Activated CD4-positive, alpha-beta T cell treated with anti-CD3 and anti-CD28 coated beads, Interleukin-2, amount 10 ng/mL, durations not matched to agents 7 days and 5 days (primary cell): Measurements from ENCODE around the gene THBS2. TPM values are rescaled to one million over a fixed set of nuclear protein-coding genes. Genes with fewer than 3 reads are reported as not detected.
"Not testable (repeated sequence)": the region's sequence is repeated elsewhere in the genome, so short reads cannot be mapped to it uniquely, and the experiment has no call there.

Experiments used
- CTCF ChIA-PET: fragments of 350-600 bp; sonication (Branson Sonifier 250); formaldehyde crosslinking; loops from one replicate; lab custom pipeline; 2021; ENCODE audit warnings: antibody characterized with exemption; lab: Charles Lee
- POLR2A ChIA-PET: fragments of 350-600 bp; sonication (Branson Sonifier 250); formaldehyde crosslinking; loops from one replicate; lab custom pipeline; 2021; ENCODE audit warnings: antibody characterized with exemption; lab: Charles Lee
- DNase-seq: peaks from one replicate; pipeline ENCODE4 v3.0.0-alpha.2; 2020
- H3K27ac Mint-ChIP-seq: one replicate; pipeline ENCODE4 v1.8.0; 2021; ENCODE audit warnings: mild to moderate bottlenecking, moderate library complexity, mixed read lengths
- H3K27me3 Mint-ChIP-seq: one replicate; pipeline ENCODE4 v1.8.0; 2021; ENCODE audit warnings: mixed read lengths
- H3K36me3 Mint-ChIP-seq: one replicate; pipeline ENCODE4 v1.8.0; 2021; ENCODE audit warnings: low read depth, mixed read lengths
- H3K4me1 Mint-ChIP-seq: one replicate; pipeline ENCODE4 v1.8.0; 2021; ENCODE audit warnings: mixed read lengths
- H3K4me3 Mint-ChIP-seq: one replicate; pipeline ENCODE4 v1.8.0; 2021; ENCODE audit warnings: mild to moderate bottlenecking, moderate library complexity, mixed read lengths
- H3K9me3 Mint-ChIP-seq: one replicate; pipeline ENCODE4 v1.8.0; 2021; ENCODE audit warnings: mixed read lengths
- total RNA-seq, 2 experiments: library from RNA; stranded (reverse); gene quantifications; one replicate each; pipeline ENCODE4 v1.2.3, GENCODE V29; 2021

Gene THBS2
- total RNA-seq, 2 experiments from 2014 or later, result not detected

DNA sequence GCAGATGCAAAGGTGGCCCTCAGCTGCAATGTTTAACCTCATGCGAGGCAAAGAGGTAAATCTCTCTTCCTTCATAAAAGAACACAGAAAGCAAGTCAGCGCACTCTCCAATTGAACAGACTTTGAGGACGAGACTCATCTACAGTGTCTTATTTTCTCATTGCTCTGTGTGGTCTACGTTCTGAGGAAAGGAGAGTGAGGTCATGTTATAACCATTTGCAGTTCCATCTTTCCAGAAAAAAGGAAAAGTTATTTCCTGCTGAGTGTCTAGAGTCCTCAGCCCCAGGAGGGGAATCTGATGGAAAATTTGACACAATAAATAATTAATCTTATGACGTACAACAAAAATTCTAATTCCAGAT is 35.6 kb upstream of the THBS2 start:
- Mint-ChIP-seq H3K36me3 (no peaks in the 10 kb centered on the region), H3K4me1 (no peaks in the 10 kb centered on the region), H3K4me3 (no peak overlapping the region), H3K9me3 (no peaks in the 10 kb centered on the region), H3K27ac (no peak overlapping the region), H3K27me3 (peaks cover 1% of the 10 kb centered on the region)
- ChIA-PET POLR2A (no interaction called here), CTCF (no interaction called here)
- no peak for DNase-seq

DNA sequence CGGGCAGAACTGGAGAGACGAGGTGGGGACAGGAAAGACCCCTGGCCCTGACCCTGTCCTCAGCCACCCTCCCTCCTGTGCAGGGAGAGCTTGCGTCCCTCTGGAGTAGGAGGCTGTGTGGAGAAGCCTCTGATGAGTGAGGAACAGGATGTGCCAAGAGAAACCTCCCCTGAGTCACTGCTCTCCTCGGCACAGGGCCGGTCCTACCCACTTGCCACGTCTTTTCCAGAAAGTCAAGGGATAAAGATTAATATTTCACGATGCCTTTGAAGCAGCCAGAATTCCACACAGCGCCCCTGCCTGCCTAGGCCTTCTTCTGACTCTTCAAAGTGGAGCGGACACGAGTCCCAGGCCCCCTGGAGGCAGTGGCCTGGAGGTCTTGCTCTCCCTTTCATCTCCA is 34.9 kb upstream of the THBS2 start:
- Mint-ChIP-seq H3K4me1 (no peaks in the 10 kb centered on the region), H3K4me3 (no peak overlapping the region), H3K36me3 (no peaks in the 10 kb centered on the region), H3K27me3 (peaks cover 1% of the 10 kb centered on the region), H3K9me3 (no peaks in the 10 kb centered on the region), H3K27ac (no peak overlapping the region)
- CTCF ChIA-PET, result no interaction called here
- no peak for DNase-seq
- POLR2A ChIA-PET, result no interaction called here

DNA sequence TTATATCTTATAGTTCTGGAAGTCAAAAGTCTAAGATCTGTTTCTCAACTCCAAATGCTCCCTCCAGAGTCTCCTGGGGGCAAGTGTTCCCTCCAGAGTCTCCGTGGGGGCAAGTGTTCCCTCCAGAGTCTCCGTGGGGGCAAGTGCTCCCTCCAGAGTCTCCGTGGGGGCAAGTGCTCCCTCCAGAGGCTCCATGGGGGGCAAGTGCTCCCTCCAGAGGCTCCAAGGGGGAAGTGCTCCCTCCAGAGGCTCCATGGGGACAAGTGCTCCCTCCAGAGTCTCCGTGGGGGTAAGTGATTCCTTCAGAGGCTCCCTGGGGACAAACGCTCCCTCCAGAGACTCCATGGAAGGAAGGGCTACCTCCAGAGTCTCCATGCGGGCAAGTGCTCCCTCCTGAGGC is 34.0 kb upstream of the THBS2 start:
- H3K36me3 Mint-ChIP-seq, result no peaks in the 10 kb centered on the region
- H3K4me3 Mint-ChIP-seq, result no peak overlapping the region
- H3K9me3 Mint-ChIP-seq, result no peaks in the 10 kb centered on the region
- peaks cover 1% of the 10 kb centered on the region for H3K27me3 Mint-ChIP-seq
- ChIA-PET CTCF (no interaction called here), POLR2A (no interaction called here)
- H3K4me1 Mint-ChIP-seq, result no peaks in the 10 kb centered on the region
- no peak overlapping the region for H3K27ac Mint-ChIP-seq
- no peak for DNase-seq

DNA sequence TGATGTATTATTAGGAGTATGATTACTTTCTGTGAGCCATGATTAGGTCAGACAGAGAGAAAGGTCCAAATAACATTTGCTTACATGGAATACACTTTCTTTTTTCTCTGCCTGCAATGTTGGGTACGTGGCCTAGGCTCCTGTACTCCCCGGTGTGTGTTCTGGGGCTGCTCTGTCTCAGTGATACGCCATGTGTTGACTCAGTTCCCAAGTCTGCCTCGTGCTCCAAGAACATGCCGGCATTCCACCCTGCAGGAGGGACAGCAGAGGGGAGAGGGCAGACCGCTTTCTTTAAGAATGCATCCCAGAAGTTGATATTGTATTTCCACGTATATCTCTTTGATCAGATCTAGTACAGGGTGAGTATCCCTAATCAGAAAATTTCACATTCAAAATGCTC is 33.3 kb upstream of the THBS2 start:
- no peak for DNase-seq
- peaks cover 1% of the 10 kb centered on the region for H3K27me3 Mint-ChIP-seq
- H3K9me3 Mint-ChIP-seq, result no peaks in the 10 kb centered on the region
- ChIA-PET CTCF (no interaction called here), POLR2A (no interaction called here)
- H3K4me1 Mint-ChIP-seq, result no peaks in the 10 kb centered on the region
- H3K36me3 Mint-ChIP-seq, result no peaks in the 10 kb centered on the region
- H3K27ac Mint-ChIP-seq, result no peak overlapping the region
- H3K4me3 Mint-ChIP-seq, result no peak overlapping the region

DNA sequence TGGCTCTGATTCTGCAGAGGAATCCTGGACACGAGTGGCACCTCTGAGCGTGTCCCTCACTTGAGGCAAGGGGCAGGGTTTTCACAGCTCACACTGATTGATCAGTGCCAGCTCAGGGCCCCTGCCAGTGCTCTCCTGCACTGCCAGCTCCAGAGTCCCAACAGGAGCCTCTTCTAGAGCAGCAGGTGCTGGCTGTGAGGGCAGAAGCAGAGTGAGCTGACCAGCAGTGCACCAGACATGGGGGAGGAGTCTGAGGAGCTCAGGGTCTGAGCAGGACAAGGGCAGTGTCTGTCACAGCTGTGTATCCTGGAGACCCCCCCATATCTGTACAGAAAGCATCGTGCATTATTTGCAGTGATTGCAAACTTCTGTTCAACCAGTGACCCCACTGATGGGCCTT is 31.5 kb upstream of the THBS2 start:
- H3K27me3 Mint-ChIP-seq, result peaks cover 1% of the 10 kb centered on the region
- H3K4me3 Mint-ChIP-seq, result no peak overlapping the region
- DNase-seq, result no peak
- no peaks in the 10 kb centered on the region for H3K36me3 Mint-ChIP-seq
- H3K9me3 Mint-ChIP-seq, result no peaks in the 10 kb centered on the region
- ChIA-PET CTCF (interaction anchor here (0.7 kb wide), 1 partner anchor 110 kb away, joined by 3 read pairs; no protein-coding TSS in a partner anchor), POLR2A (no interaction called here)
- no peaks in the 10 kb centered on the region for H3K4me1 Mint-ChIP-seq
- H3K27ac Mint-ChIP-seq, result no peak overlapping the region

DNA sequence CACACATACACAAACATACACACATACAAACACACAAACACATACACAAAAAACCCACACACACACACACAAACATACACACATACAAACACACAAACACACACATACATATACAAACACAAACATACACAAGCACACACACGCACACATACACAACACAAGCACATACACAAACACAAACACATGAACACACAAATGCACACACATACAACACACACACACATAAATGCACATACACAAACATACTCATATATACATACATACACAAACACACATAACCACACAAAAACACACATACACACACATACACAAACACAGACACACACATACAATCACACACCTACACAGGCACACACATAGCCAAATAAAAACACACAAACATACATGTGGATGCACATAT is 30.3 kb upstream of the THBS2 start:
- no peaks in the 10 kb centered on the region for H3K9me3 Mint-ChIP-seq
- H3K27me3 Mint-ChIP-seq, result peaks cover 1% of the 10 kb centered on the region
- H3K36me3 Mint-ChIP-seq, result no peaks in the 10 kb centered on the region
- H3K4me1 Mint-ChIP-seq, result no peaks in the 10 kb centered on the region
- H3K27ac Mint-ChIP-seq, result no peak overlapping the region
- H3K4me3 Mint-ChIP-seq, result no peak overlapping the region
- ChIA-PET CTCF (no interaction called here), POLR2A (no interaction called here)
- DNase-seq, result no peak

DNA sequence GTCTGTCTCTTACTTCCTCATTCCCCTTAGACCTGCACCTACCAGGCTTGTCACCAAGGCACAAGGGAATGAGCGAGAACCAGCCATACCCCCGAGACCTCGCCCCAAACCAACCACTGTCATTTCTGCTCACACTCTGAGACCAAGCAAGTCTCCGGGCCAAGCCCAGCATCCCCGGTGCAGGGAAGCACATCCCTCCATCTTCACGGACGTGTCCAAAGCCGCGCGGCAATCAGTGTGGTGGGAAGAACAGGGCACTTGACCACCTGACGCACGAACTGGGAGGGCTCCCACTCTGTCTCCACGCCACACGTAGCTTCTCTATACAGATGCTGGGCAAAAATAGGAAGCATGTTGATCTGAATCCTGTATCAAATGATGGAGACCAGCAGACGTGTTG is 28.4 kb upstream of the THBS2 start:
- POLR2A ChIA-PET, result no interaction called here
- H3K36me3 Mint-ChIP-seq, result no peaks in the 10 kb centered on the region

DNA sequence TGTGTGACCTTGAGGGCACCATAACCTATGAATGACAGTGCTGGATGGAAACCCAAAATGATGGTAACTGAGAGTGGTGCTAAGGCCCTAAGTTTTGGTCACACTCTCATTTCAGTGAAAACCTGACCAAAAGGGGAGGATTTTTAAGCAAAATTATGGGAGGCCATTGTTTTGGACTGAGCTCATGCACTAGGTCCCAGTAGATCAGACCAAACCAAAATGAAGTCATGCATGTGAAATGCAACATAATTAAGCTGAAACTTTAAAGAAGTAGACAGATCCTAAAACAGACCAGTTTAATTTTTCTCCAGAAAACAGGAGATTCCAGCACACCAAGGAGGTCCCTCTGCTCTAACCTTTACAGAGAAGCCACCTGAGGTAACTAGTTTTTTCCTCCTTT is 24.0 kb upstream of the THBS2 start:
- no peaks in the 10 kb centered on the region for H3K9me3 Mint-ChIP-seq
- POLR2A ChIA-PET, result no interaction called here

More for the DNA sequence above, 28.4 kb upstream of the THBS2 start:
- H3K27me3 Mint-ChIP-seq, result peaks cover 1% of the 10 kb centered on the region
- no peak for DNase-seq
- H3K27ac Mint-ChIP-seq, result no peak overlapping the region
- CTCF ChIA-PET, result no interaction called here
- H3K4me1 Mint-ChIP-seq, result no peaks in the 10 kb centered on the region
- H3K4me3 Mint-ChIP-seq, result no peak overlapping the region
- H3K9me3 Mint-ChIP-seq, result no peaks in the 10 kb centered on the region

DNA sequence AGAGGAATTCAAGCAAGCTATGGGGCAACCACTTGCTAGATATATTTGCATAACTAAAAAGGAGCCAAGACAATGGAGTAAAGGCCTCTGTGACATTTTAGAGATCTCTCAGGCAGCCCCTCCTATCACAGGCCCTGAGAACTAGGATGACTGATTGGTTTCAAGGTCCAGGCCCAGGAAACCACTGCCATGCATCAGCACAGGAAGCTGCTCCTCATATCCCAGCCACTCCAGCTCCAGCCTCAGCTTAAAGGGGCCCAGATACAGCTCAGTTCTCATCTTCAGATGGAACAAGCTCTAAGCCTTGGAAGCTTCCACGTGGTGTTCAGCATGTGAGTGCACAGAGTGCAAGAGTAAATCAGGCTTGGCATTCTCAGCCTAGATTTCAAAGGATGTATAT is 21.1 kb upstream of the THBS2 start:
- H3K27ac Mint-ChIP-seq, result no peak overlapping the region
- H3K27me3 Mint-ChIP-seq, result peaks cover 13% of the 10 kb centered on the region
- no peak for DNase-seq
- CTCF ChIA-PET, result interaction anchor here (0.6 kb wide), 1 partner anchor 45 kb away, joined by 3 read pairs; no protein-coding TSS in a partner anchor
- POLR2A ChIA-PET, result no interaction called here
- H3K4me3 Mint-ChIP-seq, result no peak overlapping the region
- H3K36me3 Mint-ChIP-seq, result no peaks in the 10 kb centered on the region
- no peaks in the 10 kb centered on the region for H3K9me3 Mint-ChIP-seq
- H3K4me1 Mint-ChIP-seq, result no peaks in the 10 kb centered on the region

More for the DNA sequence above, 24.0 kb upstream of the THBS2 start:
- CTCF ChIA-PET, result no interaction called here
- DNase-seq, result no peak
- Mint-ChIP-seq H3K27me3 (no peaks in the 10 kb centered on the region), H3K27ac (no peak overlapping the region), H3K4me3 (no peak overlapping the region), H3K4me1 (no peaks in the 10 kb centered on the region), H3K36me3 (no peaks in the 10 kb centered on the region)

DNA sequence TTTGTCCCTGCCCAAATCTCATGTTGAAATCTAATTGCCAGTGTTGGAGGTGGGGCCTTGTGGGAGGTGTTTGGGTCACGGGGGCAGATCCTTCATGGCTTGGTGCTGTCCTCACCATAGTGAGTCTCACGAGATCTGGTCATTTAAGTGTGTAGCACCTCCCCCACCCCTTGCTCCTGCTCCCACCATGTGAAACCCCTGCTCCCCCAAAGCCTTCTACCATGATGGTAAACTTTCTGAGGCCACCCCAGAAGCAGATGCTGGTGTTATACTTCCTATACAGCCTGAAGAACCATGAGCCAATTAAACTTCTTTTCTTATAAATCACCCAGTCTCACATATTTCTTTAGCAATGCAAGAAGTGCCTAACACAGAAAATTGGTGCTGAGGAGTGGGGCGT is 19.9 kb upstream of the THBS2 start:
- no peaks in the 10 kb centered on the region for H3K9me3 Mint-ChIP-seq
- H3K4me3 Mint-ChIP-seq, result no peak overlapping the region
- CTCF ChIA-PET, result no interaction called here
- POLR2A ChIA-PET, result no interaction called here
- H3K4me1 Mint-ChIP-seq, result no peaks in the 10 kb centered on the region
- H3K36me3 Mint-ChIP-seq, result no peaks in the 10 kb centered on the region
- H3K27ac Mint-ChIP-seq, result no peak overlapping the region
- H3K27me3 Mint-ChIP-seq, result peaks cover 14% of the 10 kb centered on the region
- no peak for DNase-seq

DNA sequence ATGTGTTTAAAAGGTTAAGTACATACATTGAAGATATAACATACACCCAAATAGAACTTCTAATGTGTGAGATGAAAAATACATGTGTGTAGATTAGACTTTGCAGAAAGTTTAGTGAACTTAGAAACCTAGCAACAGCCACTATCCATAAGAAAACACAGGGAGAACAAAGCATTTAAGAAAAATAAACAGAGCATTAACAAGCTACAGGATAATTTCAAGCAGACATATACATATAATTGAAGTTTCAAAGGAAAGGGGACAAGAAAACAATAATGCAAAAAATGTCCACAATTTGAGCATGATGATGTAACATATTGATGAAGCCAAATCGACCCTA is 18.2 kb upstream of the THBS2 start:
- DNase-seq, result no peak
- no peaks in the 10 kb centered on the region for H3K9me3 Mint-ChIP-seq
- H3K36me3 Mint-ChIP-seq, result no peaks in the 10 kb centered on the region
- POLR2A ChIA-PET, result no interaction called here
- CTCF ChIA-PET, result no interaction called here
- no peak overlapping the region for H3K4me3 Mint-ChIP-seq
- H3K4me1 Mint-ChIP-seq, result no peaks in the 10 kb centered on the region
- peaks cover 14% of the 10 kb centered on the region for H3K27me3 Mint-ChIP-seq
- H3K27ac Mint-ChIP-seq, result no peak overlapping the region

DNA sequence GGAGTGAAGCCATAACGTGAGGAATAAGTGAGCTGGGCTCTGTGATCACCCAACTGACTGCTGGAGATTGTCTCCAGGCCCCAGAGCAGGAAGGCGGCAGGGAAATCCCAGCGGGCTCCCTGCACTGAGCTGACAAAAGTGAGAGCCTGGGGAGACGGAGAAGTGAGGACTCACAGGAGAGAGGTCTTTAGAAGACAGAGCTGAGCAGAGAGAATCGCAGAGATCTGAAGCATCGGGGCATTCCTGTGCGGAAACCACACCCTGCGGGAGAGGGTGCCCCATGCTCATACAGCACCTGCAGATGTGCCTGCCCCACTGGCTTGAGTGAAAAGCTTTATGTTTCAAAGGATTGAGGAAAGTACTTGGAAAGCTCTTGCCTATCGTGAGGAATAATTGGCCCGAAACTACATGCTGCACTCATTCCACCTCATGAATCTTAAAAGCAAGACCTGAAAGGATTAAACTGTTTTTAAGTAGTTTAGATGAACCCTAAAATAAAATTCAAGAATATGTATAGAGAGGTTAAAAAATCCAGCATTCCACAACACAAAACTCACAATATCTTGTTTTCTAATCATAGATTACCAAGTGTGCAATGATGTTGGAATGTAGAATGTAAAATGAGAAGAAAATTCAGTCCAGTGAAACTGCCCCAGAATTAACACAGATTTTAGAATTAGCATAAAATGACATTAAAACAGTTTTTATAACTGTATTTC is 17.7 kb upstream of the THBS2 start:
- Mint-ChIP-seq H3K27ac (no peak overlapping the region), H3K4me1 (no peaks in the 10 kb centered on the region), H3K27me3 (peaks cover 14% of the 10 kb centered on the region), H3K4me3 (no peak overlapping the region), H3K9me3 (no peaks in the 10 kb centered on the region), H3K36me3 (no peaks in the 10 kb centered on the region)
- ChIA-PET CTCF (no interaction called here), POLR2A (no interaction called here)
- DNase-seq, result no peak

DNA sequence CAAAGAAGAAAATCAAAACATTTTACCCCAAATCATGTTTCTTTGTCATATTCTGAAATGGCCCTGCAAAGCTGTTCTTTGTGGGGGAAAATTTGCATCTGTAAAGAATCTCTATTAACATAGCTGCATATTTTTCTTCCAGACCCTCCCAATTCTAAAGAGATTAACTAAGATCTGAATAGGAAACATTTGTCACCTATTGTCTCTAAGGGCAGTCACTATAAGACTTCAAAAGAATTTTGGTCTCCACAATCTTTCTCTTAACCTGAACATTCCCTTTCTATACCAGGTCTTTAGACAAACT is 16.4 kb upstream of the THBS2 start:
- POLR2A ChIA-PET, H3K4me3 Mint-ChIP-seq, H3K36me3 Mint-ChIP-seq, CTCF ChIA-PET, H3K9me3 Mint-ChIP-seq, H3K27ac Mint-ChIP-seq, DNase-seq, H3K4me1 Mint-ChIP-seq: not testable (repeated sequence)
- H3K27me3 Mint-ChIP-seq, result peaks cover 14% of the 10 kb centered on the region
